ENCODE results near the gene FSTL3.

FSTL3 gene

DNA sequence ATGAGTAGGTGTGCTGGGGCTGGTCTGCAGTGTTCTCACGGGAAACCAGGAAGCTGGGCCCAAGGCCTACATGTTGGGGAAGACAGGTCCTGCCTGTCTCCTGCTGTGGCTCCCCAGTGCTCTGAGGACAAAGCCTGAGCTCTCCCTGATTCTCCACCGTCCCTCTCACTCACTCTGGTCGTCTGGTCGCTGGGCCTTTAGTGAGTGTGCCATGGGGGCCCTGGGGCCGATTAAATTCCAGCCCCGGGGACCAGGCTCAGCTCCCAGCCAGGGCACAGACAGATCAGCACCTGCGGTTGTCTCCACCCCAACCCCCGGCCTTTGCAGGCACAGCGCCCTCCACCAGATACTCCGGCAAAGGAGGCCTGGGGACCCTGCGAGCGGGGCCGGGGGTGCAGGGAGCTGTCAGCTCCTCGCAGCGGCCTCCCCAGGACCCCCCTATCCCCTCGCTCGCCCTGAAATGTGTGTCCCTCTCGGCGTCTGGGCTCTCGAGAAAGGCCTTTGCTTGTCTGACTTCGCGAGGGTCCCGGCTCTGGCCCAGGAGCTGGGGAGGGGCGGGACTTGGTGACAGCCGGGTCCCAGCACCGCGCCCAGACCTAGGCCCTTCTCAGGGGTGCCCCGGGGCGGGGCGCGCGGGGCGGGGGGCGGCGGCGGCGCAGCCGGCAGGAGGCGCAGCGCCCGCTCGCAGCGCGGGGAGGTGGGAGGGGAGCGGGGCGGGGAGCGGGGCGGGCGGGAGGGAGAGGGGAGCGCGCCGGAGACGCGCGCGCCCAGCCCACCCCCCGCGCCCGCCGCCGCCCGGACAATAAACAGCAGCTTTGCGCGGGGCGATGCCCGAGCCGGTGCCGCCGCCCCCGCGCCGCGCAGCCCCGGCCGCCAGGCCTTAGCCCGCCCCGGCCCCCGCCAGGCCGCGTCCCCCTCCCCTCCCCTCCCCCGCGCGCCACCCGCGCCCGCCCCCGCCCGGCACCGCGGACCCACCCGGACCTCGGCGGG is 32.3 kb downstream of the FSTL3 start, which contains the start of gene PALM:
PALM (plus strand) TSS at position 782 of the 990 bp plus-strand sequence. CDS start 212 bp downstream, outside the sequence.
- Histone ChIP-seq H3K9me3 (replicated peaks; ENCODE audit: insufficient read depth, low read length) (no peaks in the 10 kb centered on the region), H3K9me2 (replicated peaks; ENCODE audit: insufficient read depth, low read length) (no peaks in the 10 kb centered on the region), H3K4me3 (ENCODE audit: low read length) (no peak within 1 kb of the TSS), H3K27me3 (replicated peaks; ENCODE audit: insufficient read depth, low read length) (peaks cover 87% of the 10 kb centered on the region), H4K20me1 (ENCODE audit: insufficient read depth, low read length) (no peaks in the 10 kb centered on the region), H3K4me2 (ENCODE audit: low read depth, low read length) (no peak within 1 kb of the TSS), H3K9ac (ENCODE audit: low read length) (no peak within 1 kb of the TSS), H2AFZ (ENCODE audit: low read length) (no peak within 1 kb of the TSS), H3K79me2 (ENCODE audit: low read length) (no peaks in the 10 kb centered on the region), H3K4me1 (ENCODE audit: low read length) (no peaks in the 10 kb centered on the region), H3F3A (ENCODE audit: insufficient read depth, low read length) (no peaks in the 10 kb centered on the region), H3K36me3 (replicated peaks; ENCODE audit: insufficient read depth, low read length) (no peaks in the 10 kb centered on the region), H3K27ac (ENCODE audit: low read length) (no peak within 1 kb of the TSS)
- no peak for TF ChIP-seq EZH2 (optimal IDR thresholded peaks at IDR 0.05; ENCODE audit: low read depth, low read length)
- TF ChIP-seq EZH2phosphoT487 (IDR thresholded peaks at IDR 0.05; ENCODE audit: low read length) = no peak
- TF ChIP-seq, protein P1, sequence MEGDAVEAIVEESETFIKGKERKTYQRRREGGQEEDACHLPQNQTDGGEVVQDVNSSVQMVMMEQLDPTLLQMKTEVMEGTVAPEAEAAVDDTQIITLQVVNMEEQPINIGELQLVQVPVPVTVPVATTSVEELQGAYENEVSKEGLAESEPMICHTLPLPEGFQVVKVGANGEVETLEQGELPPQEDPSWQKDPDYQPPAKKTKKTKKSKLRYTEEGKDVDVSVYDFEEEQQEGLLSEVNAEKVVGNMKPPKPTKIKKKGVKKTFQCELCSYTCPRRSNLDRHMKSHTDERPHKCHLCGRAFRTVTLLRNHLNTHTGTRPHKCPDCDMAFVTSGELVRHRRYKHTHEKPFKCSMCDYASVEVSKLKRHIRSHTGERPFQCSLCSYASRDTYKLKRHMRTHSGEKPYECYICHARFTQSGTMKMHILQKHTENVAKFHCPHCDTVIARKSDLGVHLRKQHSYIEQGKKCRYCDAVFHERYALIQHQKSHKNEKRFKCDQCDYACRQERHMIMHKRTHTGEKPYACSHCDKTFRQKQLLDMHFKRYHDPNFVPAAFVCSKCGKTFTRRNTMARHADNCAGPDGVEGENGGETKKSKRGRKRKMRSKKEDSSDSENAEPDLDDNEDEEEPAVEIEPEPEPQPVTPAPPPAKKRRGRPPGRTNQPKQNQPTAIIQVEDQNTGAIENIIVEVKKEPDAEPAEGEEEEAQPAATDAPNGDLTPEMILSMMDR (IDR thresholded peaks at IDR 0.05; ENCODE audit: low read length) = no peak
- no peak for DNase-seq

DNA sequence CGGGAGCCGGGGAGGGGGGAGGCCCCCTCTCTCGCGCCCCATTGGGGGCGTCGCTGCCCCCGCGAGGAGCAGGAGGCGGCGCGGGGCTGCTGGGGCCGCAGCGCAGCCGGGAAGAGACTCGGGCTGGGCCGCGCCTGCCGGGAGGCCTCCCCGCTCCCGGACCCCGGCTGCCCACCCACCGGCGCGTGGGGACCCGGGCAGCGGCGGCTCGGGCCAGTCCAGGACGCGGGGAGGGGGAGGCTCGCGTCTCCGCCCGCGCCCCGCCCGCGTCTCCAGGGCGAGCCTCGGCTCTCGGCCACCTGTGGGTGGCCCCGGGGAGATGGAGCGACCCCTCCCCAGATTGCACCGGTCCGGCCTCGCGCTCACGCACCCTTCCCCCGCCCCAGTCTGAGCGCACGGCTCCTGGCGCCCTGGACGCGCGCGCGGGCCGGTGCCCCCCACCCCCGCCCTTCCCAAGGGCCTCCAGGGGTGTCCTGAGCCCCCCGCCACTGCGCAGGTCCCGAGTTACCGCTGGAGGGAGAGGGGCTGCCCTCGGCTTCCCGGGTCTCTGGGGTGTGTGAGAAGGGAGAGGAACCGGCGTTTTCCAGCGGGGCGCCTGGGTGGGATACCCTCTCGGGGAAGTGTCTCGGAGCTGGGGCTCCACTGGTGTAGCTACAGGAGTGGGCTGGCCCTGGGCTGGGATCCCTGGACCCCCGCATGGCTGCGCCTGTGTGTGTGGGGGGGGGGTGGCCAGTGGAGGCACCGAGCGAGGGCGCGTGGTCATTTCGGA is 33.2 kb downstream of the FSTL3 start:
- Histone ChIP-seq H3K4me1 (ENCODE audit: low read length) (no peaks in the 10 kb centered on the region), H3K4me2 (ENCODE audit: low read depth, low read length) (no peak overlapping the region), H3K79me2 (ENCODE audit: low read length) (no peaks in the 10 kb centered on the region), H3K9me2 (replicated peaks; ENCODE audit: insufficient read depth, low read length) (no peaks in the 10 kb centered on the region), H3K9ac (ENCODE audit: low read length) (no peak overlapping the region), H3K27ac (ENCODE audit: low read length) (no peak overlapping the region), H3F3A (ENCODE audit: insufficient read depth, low read length) (no peaks in the 10 kb centered on the region), H2AFZ (ENCODE audit: low read length) (no peak overlapping the region), H3K4me3 (ENCODE audit: low read length) (no peak overlapping the region), H3K36me3 (replicated peaks; ENCODE audit: insufficient read depth, low read length) (no peaks in the 10 kb centered on the region), H3K9me3 (replicated peaks; ENCODE audit: insufficient read depth, low read length) (no peaks in the 10 kb centered on the region), H3K27me3 (replicated peaks; ENCODE audit: insufficient read depth, low read length) (peaks cover 87% of the 10 kb centered on the region), H4K20me1 (ENCODE audit: insufficient read depth, low read length) (no peaks in the 10 kb centered on the region)
- no peak for TF ChIP-seq EZH2phosphoT487 (IDR thresholded peaks at IDR 0.05; ENCODE audit: low read length)
- TF ChIP-seq, protein P1 (IDR thresholded peaks at IDR 0.05; ENCODE audit: low read length) = no peak
- no peak for DNase-seq

DNA sequence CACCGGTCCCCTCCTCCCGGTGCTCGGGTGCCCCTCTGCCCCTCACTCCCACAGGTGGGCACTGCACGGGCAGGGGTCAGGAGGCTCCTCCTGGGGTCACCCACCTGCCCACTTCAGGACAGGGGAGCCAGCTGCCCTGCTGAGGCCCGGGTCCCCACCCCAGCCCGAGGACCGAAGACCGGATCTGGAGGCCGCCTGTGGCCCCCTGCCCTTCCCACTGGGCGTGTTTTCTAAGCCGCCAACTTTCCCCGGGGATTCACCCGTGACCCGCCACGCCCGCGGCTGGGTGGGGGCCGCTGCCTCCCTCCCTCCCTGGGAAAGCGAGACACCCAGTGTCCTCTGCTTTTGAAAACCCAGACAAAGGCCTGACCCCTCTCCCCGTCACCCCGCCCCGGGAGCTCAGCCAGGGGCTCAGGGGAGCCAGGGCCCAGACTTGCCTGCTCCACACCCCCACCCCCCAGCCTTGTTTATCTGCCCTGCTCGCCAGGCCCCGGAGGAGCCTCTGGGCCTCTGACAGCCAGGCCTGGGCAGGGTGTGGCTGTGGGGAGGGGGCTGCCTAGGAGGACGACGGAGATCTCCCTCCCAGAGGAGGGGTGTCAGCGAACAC is 33.9 kb downstream of the FSTL3 start:
- no peaks in the 10 kb centered on the region for H3F3A ChIP-seq (ENCODE audit: insufficient read depth, low read length)
- TF ChIP-seq EZH2phosphoT487 (IDR thresholded peaks at IDR 0.05; ENCODE audit: low read length) = no peak
- TF ChIP-seq, protein P1 (IDR thresholded peaks at IDR 0.05; ENCODE audit: low read length) = no peak
- TF ChIP-seq EZH2 (optimal IDR thresholded peaks at IDR 0.05; ENCODE audit: low read depth, low read length) = no peak
- H3K9me3 ChIP-seq (replicated peaks; ENCODE audit: insufficient read depth, low read length) = no peaks in the 10 kb centered on the region
- H3K4me3 ChIP-seq (ENCODE audit: low read length) = no peak overlapping the region
- no peak overlapping the region for H3K9ac ChIP-seq (ENCODE audit: low read length)
- H3K4me1 ChIP-seq (ENCODE audit: low read length) = no peaks in the 10 kb centered on the region
- no peak overlapping the region for H3K4me2 ChIP-seq (ENCODE audit: low read depth, low read length)
- no peak for DNase-seq
- no peaks in the 10 kb centered on the region for H3K9me2 ChIP-seq (replicated peaks; ENCODE audit: insufficient read depth, low read length)
- H4K20me1 ChIP-seq (ENCODE audit: insufficient read depth, low read length) = no peaks in the 10 kb centered on the region
- no peak overlapping the region for H2AFZ ChIP-seq (ENCODE audit: low read length)
- peaks cover 87% of the 10 kb centered on the region for H3K27me3 ChIP-seq (replicated peaks; ENCODE audit: insufficient read depth, low read length)
- no peaks in the 10 kb centered on the region for H3K36me3 ChIP-seq (replicated peaks; ENCODE audit: insufficient read depth, low read length)
- no peak overlapping the region for H3K27ac ChIP-seq (ENCODE audit: low read length)
- H3K79me2 ChIP-seq (ENCODE audit: low read length) = no peaks in the 10 kb centered on the region

All from MM.1S (cell line).